Activated CD8-positive, alpha-beta memory T cell treated with anti-CD3 and anti-CD28 coated beads for 48 hours (primary cell): ENCODE results near the gene RCBTB2.
A peak's percentile ranks its signal among the peaks of the same experiment; 100 is the strongest.

Experiments
- DNase-seq, 3 experiments: peaks; one replicate each; pipeline ENCODE4 v3.0.0-alpha.2; 2020; ENCODE audit warnings: low read depth in 2 of 3, low spot score in 2 of 3

The RCBTB2 gene

DNA sequence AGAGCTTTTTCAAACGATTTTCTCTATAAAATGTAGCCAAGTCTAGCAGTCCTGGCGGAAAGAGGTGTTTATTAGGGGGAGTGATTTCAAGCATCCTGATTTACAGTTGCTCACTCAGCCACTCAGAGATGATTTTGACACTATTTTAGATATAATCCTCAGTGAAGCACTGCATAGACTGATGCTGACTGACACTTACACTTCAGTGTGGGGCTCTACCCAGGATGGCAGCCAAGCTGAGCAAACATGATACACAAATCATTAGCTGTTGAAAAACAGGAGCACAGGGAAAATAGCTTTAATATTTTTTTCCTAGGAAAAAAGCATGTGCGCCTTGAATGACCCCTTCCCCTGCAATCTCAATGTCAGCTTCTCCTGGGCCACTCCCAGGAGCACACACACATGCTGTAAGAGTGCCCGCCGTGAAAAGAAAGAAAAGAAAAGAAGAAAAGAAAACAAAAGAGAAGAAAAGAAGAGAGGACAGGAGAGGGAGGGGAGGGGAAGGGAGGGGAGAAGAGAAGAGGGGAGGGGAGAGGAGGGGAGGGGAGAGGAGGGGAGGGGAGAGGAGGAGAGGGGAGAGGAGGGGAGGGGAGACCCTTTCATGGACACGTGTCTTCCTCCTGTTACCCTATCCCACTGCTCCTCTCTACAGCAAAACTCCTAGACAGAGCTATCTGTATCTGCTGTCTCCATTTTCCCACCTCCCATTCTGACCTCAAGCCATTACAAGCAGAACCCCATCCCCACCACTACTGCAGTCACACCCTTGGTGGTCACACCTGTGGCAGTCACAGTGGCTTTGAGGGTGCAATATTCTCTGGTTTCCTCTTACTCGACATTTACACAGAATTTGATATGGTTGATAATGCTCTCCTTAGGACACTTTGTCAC lies 36.4 kb downstream of the RCBTB2 start:
- DNase-seq = no peak

DNA sequence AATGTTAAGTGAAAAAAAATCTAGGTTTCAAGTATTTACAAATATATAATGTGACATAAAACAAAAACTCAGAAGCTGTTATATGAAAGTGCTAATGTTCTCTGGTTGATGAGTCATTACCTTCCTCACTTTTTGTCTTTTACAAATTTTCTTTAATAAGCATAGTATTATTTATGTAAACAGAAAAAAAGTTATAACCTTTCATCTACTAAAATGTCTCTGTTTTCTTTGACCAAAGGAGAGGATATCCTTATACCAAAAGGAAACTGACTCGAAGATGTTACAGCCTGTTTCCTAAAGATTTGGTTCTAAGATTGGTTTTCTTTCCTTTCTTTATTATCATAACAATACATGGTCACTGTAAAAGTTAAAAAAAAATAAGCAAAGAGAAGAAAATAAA lies 38.0 kb downstream of the RCBTB2 start:
- no peak for DNase-seq

DNA sequence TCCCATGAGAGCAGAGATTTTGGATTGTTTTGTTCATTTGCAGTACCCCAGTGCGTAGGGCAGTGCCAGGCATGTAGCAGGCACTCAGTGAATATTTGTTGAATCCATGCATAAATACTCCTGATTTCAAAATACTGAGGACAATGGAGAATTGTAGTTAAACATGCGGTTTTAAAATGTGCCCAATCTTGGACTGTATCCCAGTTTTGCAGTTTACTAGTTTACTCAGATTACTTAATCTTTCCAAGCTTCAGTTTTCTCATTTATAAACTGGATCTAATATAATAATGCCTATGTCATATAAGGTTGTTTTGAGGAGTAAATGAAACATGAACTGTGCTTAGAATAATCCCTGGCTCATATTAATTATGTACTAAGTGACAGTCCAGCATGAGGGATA lies 39.0 kb downstream of the RCBTB2 start:
- DNase-seq = no peak

DNA sequence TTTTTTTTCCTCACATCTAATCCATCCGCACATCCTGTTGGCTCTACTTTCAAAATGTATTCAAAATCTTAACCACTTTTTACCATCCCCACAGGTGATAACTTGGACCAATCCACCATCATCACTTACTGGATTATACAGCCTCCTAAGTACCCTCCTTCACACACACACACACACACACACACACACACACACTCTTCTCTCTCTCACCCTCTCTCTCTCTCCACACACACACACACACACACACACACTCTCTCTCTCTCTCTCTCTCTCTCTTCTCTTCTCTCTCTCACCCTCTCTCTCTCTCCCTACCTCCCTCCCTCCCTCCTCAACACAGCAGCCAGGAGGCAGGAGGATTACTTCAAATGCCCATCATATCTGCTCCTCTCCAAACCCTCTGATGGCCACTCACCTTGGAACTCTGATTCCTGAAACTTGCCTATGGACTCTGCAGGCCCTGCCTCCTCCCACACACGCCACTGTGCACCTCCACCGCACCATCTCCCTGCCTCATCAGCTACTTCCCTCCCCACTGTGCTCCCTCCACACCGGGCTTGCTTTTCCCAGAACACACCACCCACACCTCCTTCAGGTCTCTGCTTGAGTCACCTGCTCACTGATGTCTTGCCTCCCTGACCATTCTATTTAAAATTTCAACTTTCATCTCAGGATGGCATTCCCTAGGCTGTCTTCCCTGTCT lies 39.7 kb downstream of the RCBTB2 start:
- DNase-seq = no peak

DNA sequence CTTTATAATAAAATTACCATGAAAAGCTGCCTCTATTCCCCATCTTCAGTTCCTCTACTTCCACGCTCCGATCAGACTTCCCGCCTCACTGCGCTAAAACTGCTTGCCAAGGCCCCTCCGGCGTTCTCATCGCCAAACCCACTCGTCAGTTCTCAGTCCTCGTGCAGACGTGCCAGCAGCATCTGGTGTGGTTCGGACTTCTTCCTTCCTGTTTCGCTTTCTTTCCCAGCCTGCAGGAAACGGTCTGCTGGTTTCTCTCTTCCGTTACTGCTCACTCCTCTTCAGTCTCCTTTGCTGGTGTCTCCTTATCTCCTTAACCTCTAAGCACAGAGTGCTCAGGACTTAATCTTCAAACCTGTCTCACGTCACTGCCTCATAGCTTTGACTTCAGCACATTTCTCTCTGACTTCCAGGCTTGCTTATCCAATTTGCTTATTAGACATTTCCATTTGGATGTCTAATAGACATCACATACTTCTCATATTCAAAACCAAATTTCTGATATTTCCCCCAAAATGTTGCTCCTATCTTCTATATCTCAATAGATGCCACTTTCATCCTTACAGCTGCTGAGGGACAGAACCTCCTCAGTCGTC lies 40.3 kb downstream of the RCBTB2 start:
- peak in 2 of 3 experiments; percentile 34 to 37 for DNase-seq

DNA sequence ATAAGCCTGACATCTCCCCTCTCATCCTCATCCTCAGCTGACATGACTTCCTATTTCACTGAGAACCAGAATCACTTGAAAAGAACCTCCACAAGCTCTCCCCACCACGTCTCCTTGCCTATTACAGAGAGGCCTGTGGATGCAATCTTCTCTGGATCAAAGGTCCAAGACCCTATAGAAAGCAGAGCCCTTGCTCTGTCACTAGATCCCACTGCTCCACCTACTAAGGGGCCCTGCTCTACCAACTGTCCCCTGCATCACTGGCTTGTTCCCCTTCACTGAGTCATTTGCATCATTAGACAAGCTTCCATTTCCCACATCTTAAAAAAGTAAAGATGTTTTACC lies 40.8 kb downstream of the RCBTB2 start:
- DNase-seq = no peak

DNA sequence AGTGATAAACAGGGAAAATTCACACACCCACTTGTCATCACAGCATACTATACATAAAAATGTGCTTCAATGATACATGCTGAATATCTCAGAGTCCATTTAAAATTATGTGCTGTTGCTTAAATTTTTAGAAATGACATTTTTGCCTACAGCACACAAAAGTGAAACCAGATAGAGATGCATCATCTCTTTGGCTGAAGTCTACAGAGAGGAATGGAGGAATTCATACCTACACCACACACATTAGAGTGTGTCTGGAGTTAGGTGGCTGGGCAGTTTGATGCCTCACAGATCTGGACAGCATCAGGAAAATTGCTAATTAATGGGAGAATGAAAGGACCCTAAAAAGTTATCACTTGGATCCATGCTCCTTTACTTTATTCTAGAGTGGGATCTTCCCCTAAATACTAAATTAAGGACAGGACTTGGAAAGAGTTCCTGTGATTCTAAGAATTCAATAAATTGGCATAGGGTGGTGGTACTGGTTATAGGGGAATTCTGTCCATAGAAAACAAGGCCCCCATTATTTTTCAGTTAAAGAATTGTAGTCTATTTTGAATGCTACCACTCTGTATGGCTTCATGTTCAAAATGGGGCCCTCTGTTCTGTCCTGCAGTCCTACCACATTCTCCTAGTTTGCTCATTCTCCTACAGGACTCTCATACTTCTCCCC lies 41.3 kb downstream of the RCBTB2 start:
- no peak for DNase-seq

DNA sequence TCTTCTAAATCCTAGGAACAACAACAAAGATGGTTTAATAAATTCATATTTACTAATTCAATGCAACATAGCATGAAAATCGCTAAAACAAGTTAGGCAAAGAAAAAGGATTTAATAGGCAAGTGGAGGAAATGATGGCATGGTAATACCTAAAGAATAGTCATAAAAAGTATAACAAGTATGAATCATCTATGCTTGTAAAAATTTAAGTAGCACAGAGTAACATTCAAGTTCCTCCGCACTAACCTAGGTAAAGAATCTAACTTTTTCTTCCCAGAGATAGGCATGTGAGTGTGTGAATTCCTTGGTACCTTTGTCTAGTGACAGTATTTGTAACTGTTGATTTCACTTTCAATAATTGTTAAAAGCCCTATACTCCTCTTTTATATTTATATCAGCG lies 42.6 kb downstream of the RCBTB2 start:
- no peak for DNase-seq

DNA sequence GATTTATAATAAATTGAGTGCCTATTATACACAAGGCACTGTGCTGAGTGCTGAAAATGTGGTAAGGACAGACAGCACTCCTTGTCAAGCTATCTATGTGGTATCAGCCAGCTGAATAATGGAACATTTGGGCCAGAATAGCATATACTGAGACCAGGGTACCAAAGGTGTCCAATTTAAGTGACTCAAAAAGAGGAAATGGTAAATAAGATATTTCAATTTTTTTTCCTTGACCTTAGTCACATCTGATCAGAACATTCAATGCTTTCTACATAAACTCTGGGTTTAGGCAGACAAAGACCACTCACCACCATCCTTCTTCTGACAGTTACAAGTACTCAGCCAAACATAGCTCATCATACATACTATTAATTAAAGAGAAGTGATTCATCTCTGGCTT lies 43.2 kb downstream of the RCBTB2 start:
- DNase-seq = no peak

DNA sequence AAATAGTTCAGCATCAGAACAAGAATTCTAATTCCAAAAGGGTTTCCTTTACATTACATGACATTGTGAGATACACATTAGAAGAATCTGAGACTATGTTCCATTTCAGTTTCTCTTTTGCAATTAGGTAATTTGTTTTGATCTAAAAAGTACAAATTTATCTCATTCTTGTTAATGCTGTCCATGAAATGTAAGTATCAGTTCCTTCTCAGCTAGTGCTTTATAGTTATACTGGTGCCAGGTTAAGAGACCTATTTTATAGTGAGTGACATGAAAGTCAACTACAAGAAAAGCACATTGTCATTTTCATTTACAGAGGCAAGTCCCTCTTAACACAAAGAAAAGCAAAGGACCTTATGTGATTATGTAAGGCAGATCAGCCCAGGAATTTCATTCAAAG lies 43.9 kb downstream of the RCBTB2 start:
- no peak for DNase-seq

DNA sequence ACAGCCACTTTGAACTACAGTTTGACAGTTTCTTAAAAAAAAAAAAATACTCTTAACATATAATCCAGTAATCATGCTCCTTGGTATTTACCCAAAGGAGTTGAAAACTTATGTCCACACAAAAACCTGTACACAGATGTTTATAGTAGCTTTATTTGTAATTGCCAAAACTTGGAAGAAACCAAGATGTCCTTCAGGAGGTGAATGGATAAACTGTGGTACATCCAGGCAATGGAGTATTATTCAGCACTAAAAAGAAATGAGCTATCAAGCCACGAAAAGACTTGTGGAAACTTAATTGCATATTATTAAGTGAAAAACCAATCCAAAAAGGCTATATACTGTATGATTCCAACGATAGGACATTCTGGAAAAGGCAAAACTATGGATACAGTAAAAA lies 44.9 kb downstream of the RCBTB2 start:
- no peak for DNase-seq

DNA sequence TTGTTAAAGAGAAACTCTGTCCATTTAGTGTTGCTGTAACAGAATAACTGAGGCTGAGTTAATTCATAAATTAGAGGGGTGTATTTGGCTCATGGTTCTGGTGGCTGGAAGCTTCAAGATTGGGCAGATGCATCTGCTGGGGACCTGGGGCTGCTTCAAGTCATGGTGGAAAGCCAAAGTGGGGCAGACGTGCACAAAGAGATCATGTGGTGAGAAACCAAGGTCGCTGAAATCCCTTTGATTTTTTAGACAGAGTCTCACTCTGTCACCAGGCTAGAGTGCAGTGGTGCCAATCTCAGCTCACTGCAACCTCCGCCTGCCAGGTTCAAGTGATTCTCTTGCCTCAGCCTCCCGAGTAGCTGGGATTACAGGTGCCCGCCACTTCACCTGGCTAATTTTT lies 46.0 kb downstream of the RCBTB2 start:
- DNase-seq = no peak

DNA sequence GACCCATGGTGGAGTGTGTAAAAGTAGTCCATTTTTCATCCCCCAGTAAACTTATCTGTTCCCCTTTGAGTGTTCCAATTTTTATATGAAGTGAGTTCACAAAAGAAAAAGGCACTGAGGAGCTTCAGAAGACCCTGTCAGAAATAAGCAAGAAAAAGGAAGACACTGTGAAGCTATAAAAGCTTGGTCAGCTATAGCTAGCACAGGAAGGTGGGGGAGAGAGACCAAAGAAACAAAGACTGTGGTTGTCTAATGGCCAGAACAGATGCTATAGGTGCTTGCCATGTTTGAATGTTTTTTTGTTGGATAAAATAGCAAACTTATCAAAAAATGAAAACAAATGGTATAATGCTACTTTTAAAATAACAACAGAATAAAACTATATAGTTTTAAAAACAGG lies 46.5 kb downstream of the RCBTB2 start:
- no peak for DNase-seq

DNA sequence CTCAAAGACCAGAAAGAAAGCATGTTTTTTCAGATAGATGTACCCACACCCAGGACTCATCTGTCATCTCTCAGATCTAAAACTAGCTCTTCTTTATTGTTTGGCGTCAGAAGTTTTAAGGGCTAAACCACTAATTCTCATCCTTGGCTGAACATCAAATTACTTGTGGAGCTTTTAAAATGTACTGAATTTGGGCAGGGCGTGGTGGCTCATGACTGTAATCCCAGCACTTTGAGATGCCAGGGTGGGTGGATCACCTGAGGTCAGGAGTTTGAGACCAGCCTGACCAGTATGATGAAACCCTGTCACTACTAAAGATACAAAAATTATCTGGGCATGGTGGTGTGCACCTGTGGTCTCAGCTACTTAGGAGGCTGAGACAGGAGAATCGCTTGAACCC lies 47.4 kb downstream of the RCBTB2 start:
- DNase-seq = no peak

DNA sequence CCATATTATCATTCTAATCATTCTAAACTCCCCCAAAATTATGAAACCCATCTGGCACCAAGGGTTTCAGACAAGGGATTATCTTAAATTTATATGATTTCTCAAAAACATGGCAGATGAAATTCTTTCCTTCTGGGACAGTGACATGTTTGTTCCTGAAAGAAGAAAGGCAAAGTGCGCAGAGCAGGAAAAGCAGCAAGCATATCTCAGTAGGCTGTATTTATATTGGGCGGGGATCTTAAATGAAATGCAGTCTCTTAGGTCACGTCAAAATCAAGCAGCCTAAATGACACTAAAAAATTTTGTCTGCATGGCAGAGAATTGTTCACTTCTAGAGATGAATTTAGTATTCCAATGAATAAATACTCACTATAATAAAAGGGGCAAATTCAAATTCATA lies 49.3 kb downstream of the RCBTB2 start:
- DNase-seq = no peak

DNA sequence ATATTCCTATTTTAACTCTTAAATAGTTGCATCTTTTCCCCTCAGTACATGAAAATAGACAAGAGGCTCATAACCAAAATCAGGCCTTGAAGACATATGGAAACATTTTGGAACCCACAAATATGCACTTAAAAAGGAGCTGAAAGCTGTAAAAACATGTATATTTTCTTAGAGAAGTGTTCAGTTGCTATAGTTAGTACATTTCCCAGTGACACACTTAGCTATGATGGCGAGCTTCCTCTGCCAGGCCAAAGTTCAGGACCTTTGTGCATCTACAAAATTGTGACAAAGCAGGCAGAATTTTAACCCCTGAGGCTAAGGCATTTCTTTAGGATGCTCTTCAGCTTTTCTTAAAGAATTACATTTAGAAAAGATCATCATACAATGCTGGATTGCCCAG lies 54.5 kb downstream of the RCBTB2 start:
- DNase-seq = no peak

DNA sequence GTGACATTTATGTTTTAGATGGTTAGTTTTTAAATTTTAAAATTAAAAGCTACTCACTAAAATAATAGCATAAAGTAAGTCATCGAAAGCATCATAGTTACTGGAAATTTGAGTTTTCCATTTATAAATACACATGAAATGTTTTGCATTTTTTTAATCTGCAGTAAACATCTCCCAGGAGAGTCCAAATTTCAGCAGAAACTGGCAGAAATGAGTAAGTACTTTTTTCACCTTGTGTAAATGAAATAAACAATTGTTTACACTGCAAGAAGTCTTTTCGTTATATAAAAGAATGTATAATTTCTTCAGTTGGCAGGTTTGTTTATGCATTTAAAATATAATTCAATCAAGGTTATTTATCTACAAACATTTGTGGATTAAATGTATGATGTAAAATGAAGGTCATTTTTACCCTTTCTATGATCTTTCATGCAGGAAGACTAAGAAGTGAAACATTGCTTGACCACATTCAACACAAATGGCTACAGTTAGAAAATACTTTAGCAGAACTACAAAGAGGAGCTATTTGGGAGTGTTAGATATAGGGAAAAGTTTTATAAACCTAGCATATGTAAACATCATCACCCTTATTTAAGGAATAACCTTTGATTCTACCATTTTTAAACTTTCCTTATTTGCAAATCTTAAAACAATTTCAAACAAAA lies 55.6 kb downstream of the RCBTB2 start:
- DNase-seq = no peak

DNA sequence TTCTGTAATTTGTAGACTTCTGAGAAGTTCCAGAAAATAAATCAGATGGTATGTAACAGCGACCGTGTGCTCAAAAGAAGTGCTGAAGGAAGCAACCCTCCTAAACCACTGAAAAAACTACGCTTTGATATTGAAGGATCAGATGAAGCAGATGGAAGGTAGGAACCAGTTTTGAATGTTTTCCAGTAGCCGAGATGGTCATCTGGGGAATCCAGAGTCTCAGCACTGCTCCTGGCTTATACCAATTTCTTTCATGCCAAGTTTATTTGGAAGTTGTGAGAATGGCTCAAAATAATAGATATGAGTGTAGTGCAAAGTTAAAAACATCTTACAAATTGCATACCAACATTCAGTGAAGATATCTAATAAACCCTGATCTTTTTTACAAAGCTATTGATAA lies 56.2 kb downstream of the RCBTB2 start:
- DNase-seq = no peak

DNA sequence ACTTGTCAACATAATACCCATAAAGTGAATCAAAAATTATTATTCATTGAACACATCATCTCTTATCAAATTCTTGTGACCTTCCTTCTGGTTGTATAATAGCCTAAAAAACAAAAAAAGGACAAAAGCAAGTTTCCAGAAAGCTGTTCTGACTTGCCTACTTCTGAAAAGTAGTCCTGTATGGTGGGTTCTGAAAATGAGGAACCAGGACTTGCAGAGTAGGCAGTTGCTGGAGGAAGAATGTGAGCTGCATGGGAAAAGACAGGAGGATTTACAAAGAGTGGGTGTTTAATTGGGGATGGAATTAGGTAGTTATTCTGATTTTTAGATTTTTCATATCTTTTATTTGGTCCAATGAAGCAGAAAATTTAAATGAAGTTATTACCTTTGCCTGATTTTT lies 56.7 kb downstream of the RCBTB2 start:
- DNase-seq = no peak

DNA sequence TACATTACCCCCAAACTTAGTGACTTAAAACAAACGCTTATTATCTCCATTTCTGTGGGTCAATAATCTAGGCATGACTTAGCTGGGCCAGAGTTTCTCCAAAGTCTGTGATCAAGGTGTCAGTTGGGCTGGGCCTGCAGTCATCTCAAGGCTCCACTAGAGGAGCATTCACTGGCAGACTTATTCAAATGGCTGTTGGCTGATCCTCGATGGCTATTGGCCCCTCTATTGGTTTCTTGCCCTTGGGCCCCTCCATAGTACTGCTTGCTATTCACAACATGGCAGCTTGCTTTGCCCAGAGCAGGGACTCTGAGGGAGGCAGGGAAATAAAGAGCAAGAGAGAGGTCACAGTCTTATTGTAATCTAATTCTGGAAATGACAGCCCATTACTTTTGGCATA lies 57.6 kb downstream of the RCBTB2 start:
- DNase-seq = no peak

DNA sequence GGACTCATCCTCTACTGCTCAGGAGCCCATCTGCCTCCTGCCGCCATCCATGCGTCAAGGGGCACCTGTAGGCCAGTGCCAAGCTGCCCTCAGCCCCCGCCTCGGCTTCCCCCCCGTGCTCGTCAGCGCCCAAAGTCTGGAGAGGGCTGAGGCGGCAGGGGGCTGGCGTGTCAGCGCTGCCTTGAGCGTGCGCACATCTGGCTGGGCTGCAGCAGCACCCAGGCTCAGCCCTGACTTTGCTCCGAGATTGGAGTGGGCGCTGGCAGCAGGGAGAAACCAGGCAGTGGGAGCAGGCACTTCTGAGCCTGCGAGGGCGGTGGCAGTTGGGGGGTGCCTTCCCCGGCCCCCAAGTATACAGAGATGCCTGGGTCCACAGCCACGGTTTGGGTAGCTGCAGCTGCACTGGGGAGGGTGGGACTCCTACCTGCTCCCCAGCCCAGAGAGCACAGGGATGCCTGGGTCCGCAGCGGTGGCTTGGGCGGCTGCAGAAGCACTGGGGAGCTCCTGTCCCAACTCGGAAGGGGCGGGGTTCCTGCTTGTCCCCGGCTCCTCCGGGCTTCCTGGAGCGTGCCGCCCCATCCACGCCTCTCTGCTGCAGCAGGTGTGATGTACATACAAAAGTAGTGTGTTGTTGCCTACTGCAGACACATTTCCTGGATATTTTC lies 75.2 kb downstream of the RCBTB2 start:
- DNase-seq = no peak
